HepG2 (cell line): Measurements from ENCODE around the gene GPBAR1. TPM values are rescaled to one million over a fixed set of nuclear protein-coding genes. Genes with fewer than 3 reads are reported as not detected.

Experiments
- ATF2 ChIP-seq: sonication (generic); formaldehyde crosslinking; IDR thresholded peaks from 2 replicates; pipeline ENCODE4 v1.4.0; 2020; ENCODE audit warnings: missing genetic modification reagents
- GATAD1 ChIP-seq: IDR thresholded peaks from 2 replicates; pipeline ENCODE4 v1.6.1; 2016; ENCODE audit warnings: missing genetic modification reagents, missing compliant biosample characterization
- HIC2 ChIP-seq: sonication (generic); formaldehyde crosslinking; IDR thresholded peaks from 2 replicates; pipeline ENCODE4 v1.9.0; 2022; ENCODE audit warnings: low read depth, missing genetic modification reagents
- HNRNPL ChIP-seq: fragments of 200-400 bp; formaldehyde crosslinking; IDR thresholded peaks from 2 replicates; pipeline ENCODE4 v1.6.1; 2017; ENCODE audit warnings: mild to moderate bottlenecking, low read depth, low read length
- MXD3 ChIP-seq: IDR thresholded peaks from 2 replicates; pipeline ENCODE4 v1.6.1; 2016; ENCODE audit warnings: mild to moderate bottlenecking, missing biosample characterization, missing genetic modification reagents
- MXD4 ChIP-seq: IDR thresholded peaks from 2 replicates; pipeline ENCODE4 v1.6.1; 2016; ENCODE audit warnings: mild to moderate bottlenecking, missing biosample characterization, missing genetic modification reagents
- NR2F6 ChIP-seq, 2 experiments: IDR thresholded peaks; 2 replicates each; pipeline ENCODE4 v1.6.1; 2016; ENCODE audit warnings: antibody characterized with exemption in 1 of 2, mild to moderate bottlenecking in 1 of 2
- NRL ChIP-seq: sonication (generic); formaldehyde crosslinking; IDR thresholded peaks from 2 replicates; pipeline ENCODE4 v1.5.0; 2020; ENCODE audit warnings: missing genetic modification reagents, mild to moderate bottlenecking, moderate library complexity, borderline replicate concordance
- PHF21A ChIP-seq: sonication (generic); formaldehyde crosslinking; IDR thresholded peaks from 2 replicates; pipeline ENCODE4 v1.5.0; 2020; ENCODE audit warnings: mild to moderate bottlenecking, missing genetic modification reagents
- RELA ChIP-seq: sonication (generic); formaldehyde crosslinking; IDR thresholded peaks from 2 replicates; pipeline ENCODE4 v1.4.0; 2020; ENCODE audit warnings: missing genetic modification reagents
- TBX2 ChIP-seq: sonication (generic); formaldehyde crosslinking; IDR thresholded peaks from 2 replicates; pipeline ENCODE4 v1.5.0; 2020; ENCODE audit warnings: missing genetic modification reagents, mild to moderate bottlenecking, borderline replicate concordance
- THAP11 ChIP-seq: IDR thresholded peaks from 2 replicates; pipeline ENCODE4 v1.6.1; 2016; ENCODE audit warnings: missing biosample characterization, missing genetic modification reagents
- ZFP91 ChIP-seq: sonication (generic); formaldehyde crosslinking; IDR thresholded peaks from 2 replicates; pipeline ENCODE4 v1.9.0; 2022; ENCODE audit warnings: missing genetic modification reagents, mild to moderate bottlenecking, borderline replicate concordance
- ZHX1 ChIP-seq: sonication (generic); formaldehyde crosslinking; IDR thresholded peaks from 2 replicates; pipeline ENCODE4 v1.8.1; 2022; ENCODE audit warnings: low read depth, mild to moderate bottlenecking, missing genetic modification reagents
- ZMYM3 ChIP-seq: sonication (generic); formaldehyde crosslinking; IDR thresholded peaks from 2 replicates; pipeline ENCODE4 v1.5.1; 2020; ENCODE audit warnings: mild to moderate bottlenecking, missing genetic modification reagents
- ZMYM4 ChIP-seq: sonication (generic); formaldehyde crosslinking; IDR thresholded peaks from 2 replicates; pipeline ENCODE4 v1.8.1; 2023; ENCODE audit warnings: mild to moderate bottlenecking, missing genetic modification reagents
- ZNF280B ChIP-seq: sonication (generic); formaldehyde crosslinking; IDR thresholded peaks from 2 replicates; pipeline ENCODE4 v1.5.0; 2020; ENCODE audit warnings: missing genetic modification reagents, mild to moderate bottlenecking, borderline replicate concordance
- ZNF878 ChIP-seq: sonication (generic); formaldehyde crosslinking; IDR thresholded peaks from 2 replicates; pipeline ENCODE4 v1.8.1; 2023; ENCODE audit warnings: mild to moderate bottlenecking, missing genetic modification reagents, moderate library complexity
- polyA plus RNA-seq, 8 experiments: library from polyadenylated mRNA; depleted of rRNA in 3 of 8; stranded (reverse) in 7 of 8; unstranded in 1 of 8; fragments of >200 nt; fragmentation: Illumina TruSeq in 4 of 8; extraction: Trizol in 4 of 8; gene quantifications; 2 replicates each; pipeline versions ENCODE4 v1.2.1 to v1.2.3, GENCODE V29; 2011 to 2016; ENCODE audit warnings: low read depth in 4 of 8, missing spikeins in 1 of 8, mixed read lengths in 1 of 8; ENCODE audit not compliant: insufficient read depth in 1 of 8
- total RNA-seq, 5 experiments: library from RNA; depleted of rRNA; stranded (reverse); fragments of >200 nt; fragmentation: Illumina TruSeq; extraction: Trizol; gene quantifications; 2 replicates each; pipeline ENCODE4 v1.2.3, GENCODE V29; 2016; ENCODE audit warnings: low read depth in 1 of 5

Gene GPBAR1
- total and polyA plus RNA-seq, 2 of the 13 experiments (the other 11 are each of a cell fraction or from before 2014, with no cell fraction given), result 0.05 to 0.09 TPM

GRCh38 chr2:218284106-218284811 lies 23.4 kb downstream of the GPBAR1 start (continued):
- TF ChIP-seq HIC2 (0 out of 2 replicates have a peak, but pooled peaks have one; percentile 25), ZNF280B (peak; percentile 81), ZMYM4 (CRISPR knock-in tag) (peak; percentile 42; the same call in 1 of the 2 replicates), MXD4 (CRISPR knock-in tag) (peak; percentile 49; the same call in 1 of the 2 replicates), TBX2 (CRISPR knock-in tag) (0 out of 2 replicates have a peak, but pooled peaks have one; percentile 48), MXD3 (CRISPR knock-in tag) (peak; percentile 29; the same call in 1 of the 2 replicates), GATAD1 (CRISPR knock-in tag) (0 out of 2 replicates have a peak, but pooled peaks have one; percentile 15), THAP11 (CRISPR knock-in tag) (0 out of 2 replicates have a peak, but pooled peaks have one; percentile 14), ZFP91 (CRISPR knock-in tag) (0 out of 2 replicates have a peak, but pooled peaks have one; percentile 53), ATF2 (CRISPR knock-in tag) (0 out of 2 replicates have a peak, but pooled peaks have one; percentile 11), NRL (peak; percentile 93), RELA (no peak), ZMYM3 (peak; percentile 93), NR2F6 (IDR thresholded peaks at IDR 0.05) (peak; percentile 67; the same call in 1 of the 2 replicates), NR2F6 (CRISPR knock-in tag; IDR thresholded peaks at IDR 0.05) (peak; percentile 75), PHF21A (CRISPR knock-in tag) (peak; percentile 49; the same call in 1 of the 2 replicates), ZNF878 (CRISPR knock-in tag) (no peak), HNRNPL (peak; percentile 76), ZHX1 (no peak)
